HCT116 (cell line): ENCODE measurements around the gene REEP6. TPM values are rescaled to one million over a fixed set of nuclear protein-coding genes. Genes with fewer than 3 reads are reported as not detected.

Experiments
- ATAC-seq: fragments of 200-7000 bp; cut with Tn5 transposase; 2 replicates; pipeline ENCODE4 v1.9.1; 2020; ENCODE audit warnings: mild to moderate bottlenecking, moderate library complexity
- BruUV-seq: library from RNA; stranded (reverse); fragments of 400-500 nt; replicated peaks from 2 replicates; lab custom pipeline; 2021; lab: Mats Ljungman, UMichigan
- CTCF ChIA-PET: fragments of 300-600 bp; sonication (Branson Sonifier 250); formaldehyde crosslinking; loops from one replicate; lab custom pipeline; 2021; ENCODE audit warnings: antibody characterized with exemption; lab: Charles Lee
- POLR2A ChIA-PET: fragments of 300-600, 350-600 bp; sonication (Branson Sonifier 250); formaldehyde crosslinking; loops from one replicate; lab custom pipeline; 2021; ENCODE audit warnings: antibody characterized with exemption; lab: Charles Lee
- RAD21 ChIA-PET, 2 experiments: fragments of 300-600 bp; sonication (Branson Sonifier 250); formaldehyde crosslinking; loops; one replicate each; lab custom pipeline; 2023; ENCODE audit warnings: low total read pairs in 2 of 2; ENCODE audit not compliant: uncharacterized antibody in 2 of 2, unreplicated experiment in 2 of 2, low non-redundant PET in 1 of 2; lab: Charles Lee
- DNase-seq: peaks from one replicate; pipeline ENCODE4 v3.0.0-alpha.2; 2010; ENCODE audit warnings: low read depth, low spot score
- H2AFZ ChIP-seq: fragments of 200-600 bp; shearing (Covaris generic), sonication (generic); 2 replicates; pipeline ENCODE4 v1.6.1; 2017; ENCODE audit warnings: low read depth, mixed run types, mixed read lengths, antibody characterized with exemption, low read length; ENCODE audit not compliant: poor library complexity, severe bottlenecking
- H3K27ac ChIP-seq: 2 replicates; pipeline ENCODE4 v1.5.1; 2012; ENCODE audit warnings: low read depth, low read length
- H3K27me3 ChIP-seq: fragments of 200-600 bp; sonication (generic); 2 replicates; pipeline ENCODE4 v1.6.1; 2016; ENCODE audit warnings: mixed run types, low read length, mixed read lengths; ENCODE audit not compliant: insufficient read depth
- H3K36me3 ChIP-seq, 2 experiments: fragments of 200-500 bp in 1 of 2; fragments of 200-600 bp in 1 of 2; sonication (Bioruptor generic) in 1 of 2; sonication (generic) in 1 of 2; 2 replicates each; pipeline versions ENCODE4 v1.5.1 to v1.6.1; 2014 to 2016; ENCODE audit warnings: low read length in 2 of 2, inconsistent platforms in 1 of 2, mixed read lengths in 1 of 2, mixed run types in 1 of 2; ENCODE audit not compliant: insufficient read depth in 2 of 2, control insufficient read depth in 1 of 2
- H3K4me1 ChIP-seq, 2 experiments: fragments of 200-600 bp in 1 of 2; sonication (generic) in 1 of 2; 2 replicates each; pipeline versions ENCODE4 v1.5.1 to v1.6.1; 2012 to 2017; ENCODE audit warnings: low read length in 2 of 2, inconsistent platforms in 1 of 2, mild to moderate bottlenecking in 1 of 2, mixed read lengths in 1 of 2, mixed run types in 1 of 2, moderate library complexity in 1 of 2; ENCODE audit not compliant: insufficient read depth in 2 of 2, control insufficient read depth in 1 of 2
- H3K4me2 ChIP-seq: fragments of 200-600 bp; sonication (generic); 2 replicates; pipeline ENCODE4 v1.6.1; 2017; ENCODE audit warnings: mixed run types, low read length, mixed read lengths
- H3K4me3 ChIP-seq, 2 experiments: fragments of 200-600 bp in 1 of 2; sonication (generic) in 1 of 2; replicated peaks in 1 of 2; 2 replicates each; pipeline ENCODE4 v1.5.1; 2011 to 2016; ENCODE audit warnings: low read length in 2 of 2, control low read depth in 1 of 2, low read depth in 1 of 2, mild to moderate bottlenecking in 1 of 2, mixed read lengths in 1 of 2, mixed run types in 1 of 2
- H3K79me2 ChIP-seq: fragments of 200-600 bp; sonication (generic); 2 replicates; pipeline ENCODE4 v1.6.1; 2017; ENCODE audit warnings: mild to moderate bottlenecking, mixed run types, low read length, moderate library complexity, mixed read lengths; ENCODE audit not compliant: insufficient read depth
- H3K9ac ChIP-seq: fragments of 200-600 bp; sonication (generic); 2 replicates; pipeline ENCODE4 v1.6.1; 2016; ENCODE audit warnings: low read length, mixed read lengths
- H3K9me2 ChIP-seq: fragments of 200-600 bp; sonication (generic), shearing (Covaris generic); 2 replicates; pipeline ENCODE4 v1.6.1; 2017; ENCODE audit warnings: mixed run types, mild to moderate bottlenecking, moderate library complexity; ENCODE audit not compliant: insufficient read depth
- H3K9me3 ChIP-seq, 2 experiments: fragments of 200-500 bp in 1 of 2; fragments of 200-600 bp in 1 of 2; sonication (Bioruptor generic) in 1 of 2; sonication (generic) in 1 of 2; 2 replicates each; pipeline ENCODE4 v1.6.1; 2014 to 2017; ENCODE audit warnings: low read length in 2 of 2, mixed read lengths in 2 of 2, inconsistent platforms in 1 of 2, low read depth in 1 of 2, mild to moderate bottlenecking in 1 of 2, mixed run types in 1 of 2, moderate library complexity in 1 of 2; ENCODE audit not compliant: control insufficient read depth in 1 of 2, insufficient read depth in 1 of 2
- H4K20me1 ChIP-seq: fragments of 200-600 bp; sonication (generic), shearing (Covaris generic); 2 replicates; pipeline ENCODE4 v1.6.1; 2017; ENCODE audit warnings: mixed run types, mild to moderate bottlenecking, moderate library complexity; ENCODE audit not compliant: insufficient read depth
- CBX3 ChIP-seq: IDR thresholded peaks from 2 replicates; pipeline ENCODE4 v1.6.1; 2012; ENCODE audit warnings: low read depth
- EGR1 ChIP-seq: IDR thresholded peaks from 2 replicates; pipeline ENCODE4 v1.6.1; 2012; ENCODE audit warnings: low read depth
- EZH2 ChIP-seq: fragments of 200-600 bp; sonication (generic); IDR thresholded peaks from 2 replicates; pipeline ENCODE4 v1.6.1; 2017; ENCODE audit warnings: antibody characterized with exemption, mixed run types
- EZH2phosphoT487 ChIP-seq: fragments of 200-600 bp; IDR thresholded peaks from 2 replicates; pipeline ENCODE4 v1.6.1; 2018; ENCODE audit warnings: antibody characterized with exemption, borderline replicate concordance
- JUND ChIP-seq: IDR thresholded peaks from 2 replicates; pipeline ENCODE4 v1.6.1; 2012
- REST ChIP-seq: IDR thresholded peaks from 2 replicates; pipeline ENCODE4 v1.6.1; 2012; ENCODE audit warnings: low read depth
- SIN3A ChIP-seq: IDR thresholded peaks from 2 replicates; pipeline ENCODE4 v1.6.1; 2012; ENCODE audit warnings: low read depth
- ZNF274 ChIP-seq: fragments of 200-500 bp; sonication (Bioruptor generic); IDR thresholded peaks from 2 replicates; pipeline ENCODE4 v1.6.1; 2014; ENCODE audit warnings: mild to moderate bottlenecking, low read depth, low read length, inconsistent platforms
- intact Hi-C: fragments of 100-400 bp; cut with micrococcal nuclease; formaldehyde crosslinking; loops from 2 replicates; pipeline ENCODE4 v1.10.0; 2022
- total RNA-seq: library from RNA; stranded (reverse); gene quantifications from one replicate; pipeline ENCODE4 v1.2.1, GENCODE V29; 2021; ENCODE audit not compliant: unreplicated experiment
- TF ChIP-seq, protein P1 (sequence below), 3 experiments: fragments of 200-600 bp in 1 of 3; sonication (generic) in 1 of 3; IDR thresholded peaks in 2 of 3; conservative IDR thresholded peaks in 1 of 3; 2 replicates each; pipeline ENCODE4 v1.5.1; 2012 to 2017; ENCODE audit warnings: low read depth in 2 of 3, low read length in 2 of 3, antibody characterized with exemption in 1 of 3, borderline replicate concordance in 1 of 3, control low read depth in 1 of 3, mild to moderate bottlenecking in 1 of 3, mixed read lengths in 1 of 3, mixed run types in 1 of 3, moderate library complexity in 1 of 3; ENCODE audit not compliant: insufficient read depth in 1 of 3

Gene REEP6
- total RNA-seq, 1 experiment from 2014 or later, result 53.9 TPM

DNA sequence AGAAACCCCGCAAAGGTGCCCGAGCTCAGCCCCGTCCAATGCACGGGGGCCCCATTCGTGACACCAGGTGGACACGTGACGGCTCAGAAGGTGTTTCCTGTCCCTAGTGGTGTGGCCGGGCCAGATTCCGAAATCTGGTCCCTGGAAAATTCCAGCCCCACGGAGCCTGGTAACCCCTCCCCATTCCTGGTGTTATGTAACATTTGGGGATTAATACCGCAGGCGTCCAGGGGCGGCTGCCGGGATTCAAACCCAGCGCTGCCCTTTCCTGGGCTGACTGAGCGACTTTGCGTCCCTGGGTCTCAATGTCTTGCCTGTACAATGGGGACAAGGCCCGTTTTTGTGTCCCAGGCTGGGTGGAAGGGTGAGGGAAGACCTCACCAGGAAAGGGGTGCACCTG, 31.9 kb downstream of the REEP6 start:
- no peak overlapping the region for H3K4me3 ChIP-seq
- H4K20me1 ChIP-seq, result no peaks in the 10 kb centered on the region
- H3K9ac ChIP-seq, result no peak overlapping the region
- no peaks in the 10 kb centered on the region for H3K4me1 ChIP-seq
- no peaks in the 10 kb centered on the region for H3K9me3 ChIP-seq
- ATAC-seq (no peak), DNase-seq (no peak)
- no TSS peak for BruUV-seq
- H3K27ac ChIP-seq, result no peak overlapping the region
- intact Hi-C loops, result no loop called here
- H3K27me3 ChIP-seq, result no peaks in the 10 kb centered on the region
- no peak overlapping the region for H3K4me2 ChIP-seq
- CTCF ChIA-PET, result no interaction called here
- H3K9me2 ChIP-seq, result no peaks in the 10 kb centered on the region
- H3K36me3 ChIP-seq, result no peaks in the 10 kb centered on the region
- H2AFZ ChIP-seq, result no peak overlapping the region
- RAD21 ChIA-PET, result no interaction called here
- no peaks in the 10 kb centered on the region for H3K79me2 ChIP-seq
- TF ChIP-seq REST (no peak), EGR1 (no peak), EZH2 (no peak), CBX3 (no peak), SIN3A (no peak), EZH2phosphoT487 (no peak), JUND (no peak), ZNF274 (no peak)
- TF ChIP-seq, protein P1, sequence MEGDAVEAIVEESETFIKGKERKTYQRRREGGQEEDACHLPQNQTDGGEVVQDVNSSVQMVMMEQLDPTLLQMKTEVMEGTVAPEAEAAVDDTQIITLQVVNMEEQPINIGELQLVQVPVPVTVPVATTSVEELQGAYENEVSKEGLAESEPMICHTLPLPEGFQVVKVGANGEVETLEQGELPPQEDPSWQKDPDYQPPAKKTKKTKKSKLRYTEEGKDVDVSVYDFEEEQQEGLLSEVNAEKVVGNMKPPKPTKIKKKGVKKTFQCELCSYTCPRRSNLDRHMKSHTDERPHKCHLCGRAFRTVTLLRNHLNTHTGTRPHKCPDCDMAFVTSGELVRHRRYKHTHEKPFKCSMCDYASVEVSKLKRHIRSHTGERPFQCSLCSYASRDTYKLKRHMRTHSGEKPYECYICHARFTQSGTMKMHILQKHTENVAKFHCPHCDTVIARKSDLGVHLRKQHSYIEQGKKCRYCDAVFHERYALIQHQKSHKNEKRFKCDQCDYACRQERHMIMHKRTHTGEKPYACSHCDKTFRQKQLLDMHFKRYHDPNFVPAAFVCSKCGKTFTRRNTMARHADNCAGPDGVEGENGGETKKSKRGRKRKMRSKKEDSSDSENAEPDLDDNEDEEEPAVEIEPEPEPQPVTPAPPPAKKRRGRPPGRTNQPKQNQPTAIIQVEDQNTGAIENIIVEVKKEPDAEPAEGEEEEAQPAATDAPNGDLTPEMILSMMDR (IDR thresholded peaks at IDR 0.05 in 2 of 3, conservative IDR thresholded peaks at IDR 0.05 in 1 of 3; ENCODE audit: borderline replicate concordance in 1 of 3, insufficient read depth in 1 of 3, low read depth in 2 of 3, low read length in 2 of 3), result no peak
- POLR2A ChIA-PET, result no interaction called here
